Upper lobe of left lung (tissue), 4 donors: ENCODE results near the gene SDK2.

Source experiments
- CTCF ChIP-seq, 6 experiments: fragments of 450-650 bp in 4 of 6; fragments of 200-600 bp in 2 of 6; sonication (generic) in 2 of 6; IDR thresholded peaks; one replicate each; pipeline ENCODE4 v1.5.1; 2016 to 2019; ENCODE audit warnings: antibody characterized with exemption in 6 of 6
- POLR2A ChIP-seq, 4 donors: fragments of 450-650 bp; IDR thresholded peaks; one replicate each; pipeline ENCODE4 v1.5.1; 2016 to 2017; ENCODE audit warnings: antibody characterized with exemption in 4 of 4, mild to moderate bottlenecking in 2 of 4

GRCh38 chr17:73633736-73634135 lies 10.5 kb downstream of the SDK2 start:
- TF ChIP-seq CTCF (IDR thresholded peaks at IDR 0.05) (no peak), POLR2A (IDR thresholded peaks at IDR 0.05) (no peak)
